GM18873 (cell line): Measurements from ENCODE around the gene ARHGAP19.

Experiments
- ATAC-seq: cut with Tn5 transposase; IDR thresholded peaks from one replicate; pipeline ENCODE4 v1.9.1; 2021; ENCODE audit warnings: mild to moderate bottlenecking, moderate library complexity, moderate number of reproducible peaks; ENCODE audit not compliant: unreplicated experiment, low FRiP score

Gene ARHGAP19

GRCh38 chr10:97235353-97235752 lies 57.1 kb downstream of the ARHGAP19 start:
- ATAC-seq: no peak

DNA sequence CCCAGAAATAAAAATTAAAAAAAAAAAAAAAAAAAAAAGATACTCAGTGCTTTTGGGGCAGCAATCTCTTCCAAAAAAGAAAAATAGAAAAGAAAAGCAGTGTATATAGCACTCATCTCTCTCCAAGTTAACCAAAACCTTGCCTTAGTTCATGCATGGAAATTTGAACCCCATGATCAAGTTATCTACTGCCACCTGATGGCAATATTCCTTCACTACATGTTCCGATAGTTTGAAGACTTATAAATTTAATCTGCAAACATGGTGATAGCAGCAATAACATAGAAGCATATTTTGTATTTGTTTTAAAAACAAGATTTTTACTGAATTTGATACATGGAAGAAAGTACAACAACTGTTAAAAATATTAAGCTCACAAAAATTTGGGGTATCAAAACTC lies 58.0 kb downstream of the ARHGAP19 start:
- no peak for ATAC-seq

DNA sequence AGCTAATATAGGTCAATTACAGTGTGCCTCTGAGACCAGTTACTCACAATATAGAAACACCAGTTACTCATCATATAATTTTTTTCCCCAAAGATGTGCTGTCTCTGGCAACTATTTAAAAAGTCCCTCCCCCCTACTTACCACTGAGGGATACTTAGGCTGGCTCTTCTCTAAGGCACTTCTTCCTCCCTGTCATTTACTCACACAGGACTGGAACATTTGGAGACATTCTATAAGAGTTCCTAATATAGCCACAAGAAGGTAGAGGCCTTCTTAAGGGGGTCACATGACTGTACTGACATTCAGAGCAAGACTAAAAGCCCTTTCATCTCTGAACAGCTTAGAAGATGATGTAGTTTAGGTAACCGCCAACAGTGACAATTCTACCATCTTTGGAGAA lies 62.3 kb downstream of the ARHGAP19 start:
- ATAC-seq: no peak

- no peak for ATAC-seq
Measured at GRCh38 chr10:97229322-97230015, 63.0 kb downstream of the ARHGAP19 start.

GRCh38 chr10:97228775-97229157 lies 63.7 kb downstream of the ARHGAP19 start:
- ATAC-seq: no peak

- no peak for ATAC-seq
Measured at GRCh38 chr10:97228130-97228774, 64.2 kb downstream of the ARHGAP19 start.

DNA sequence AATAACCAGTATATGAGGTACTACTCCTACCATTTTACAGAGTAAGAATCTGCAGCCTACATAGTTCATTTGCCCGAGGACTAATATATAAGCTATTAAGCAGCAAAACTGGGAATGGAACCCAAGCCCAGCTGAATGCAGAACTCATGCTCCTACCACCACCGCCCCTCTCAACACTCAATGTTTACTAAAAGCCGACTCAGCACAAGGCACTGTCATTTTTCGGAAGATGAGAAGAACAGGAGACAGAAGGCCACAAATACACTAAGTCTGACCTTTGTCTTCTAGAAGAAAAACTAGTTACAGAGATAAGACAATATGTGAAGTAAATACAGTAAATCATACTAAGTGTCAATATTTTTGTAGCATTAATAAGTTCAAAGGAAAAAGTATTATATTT lies 66.0 kb downstream of the ARHGAP19 start:
- ATAC-seq: no peak

DNA sequence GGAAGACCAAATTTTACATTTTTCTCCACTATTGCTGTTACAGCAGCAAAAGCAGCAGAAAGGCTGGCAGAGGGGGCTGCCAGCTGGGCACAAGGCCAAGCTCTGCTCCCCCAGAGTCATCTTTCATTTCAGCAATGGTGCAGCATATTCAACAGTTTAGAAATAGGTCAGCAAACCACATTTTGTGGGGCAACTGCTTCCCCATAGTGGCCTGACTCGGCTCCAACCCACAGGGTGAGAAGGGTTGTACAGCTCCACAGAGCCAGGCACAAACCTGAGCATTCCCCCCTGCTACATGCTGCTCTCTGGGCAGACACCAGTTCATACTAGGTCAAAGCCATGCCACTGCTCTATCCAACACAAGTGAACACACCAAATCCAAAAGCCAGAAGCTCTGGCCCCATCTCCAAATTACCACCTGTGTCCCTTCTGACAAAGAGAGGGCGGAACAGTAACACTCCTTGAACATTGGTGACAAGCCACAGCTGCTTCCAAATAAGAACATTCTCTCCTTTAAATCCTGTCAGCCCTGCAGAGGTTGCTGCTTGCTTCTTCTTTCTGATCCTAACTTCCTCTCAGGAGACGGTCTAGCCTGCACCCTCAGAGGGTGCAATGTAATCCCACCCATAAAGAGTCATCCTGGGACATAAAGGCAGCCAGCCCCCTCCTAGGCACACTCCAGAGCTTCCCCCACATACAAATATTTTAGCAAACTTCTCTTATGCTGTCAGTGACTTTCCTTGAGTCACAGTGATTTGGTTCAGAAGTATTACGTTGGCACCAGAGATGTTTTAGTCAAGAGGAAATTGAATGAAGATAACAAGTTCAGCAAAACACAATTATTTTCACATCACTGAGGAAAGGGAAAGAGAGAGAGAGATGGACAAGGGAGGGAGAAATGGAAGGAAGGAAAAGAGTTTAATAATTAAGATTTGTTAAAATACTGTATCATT lies 67.7 kb downstream of the ARHGAP19 start:
- no peak for ATAC-seq

- ATAC-seq: no peak
Measured at GRCh38 chr10:97222326-97222961, 70.0 kb downstream of the ARHGAP19 start.

- ATAC-seq: no peak
Measured at GRCh38 chr10:97220355-97220754, 72.1 kb downstream of the ARHGAP19 start.

DNA sequence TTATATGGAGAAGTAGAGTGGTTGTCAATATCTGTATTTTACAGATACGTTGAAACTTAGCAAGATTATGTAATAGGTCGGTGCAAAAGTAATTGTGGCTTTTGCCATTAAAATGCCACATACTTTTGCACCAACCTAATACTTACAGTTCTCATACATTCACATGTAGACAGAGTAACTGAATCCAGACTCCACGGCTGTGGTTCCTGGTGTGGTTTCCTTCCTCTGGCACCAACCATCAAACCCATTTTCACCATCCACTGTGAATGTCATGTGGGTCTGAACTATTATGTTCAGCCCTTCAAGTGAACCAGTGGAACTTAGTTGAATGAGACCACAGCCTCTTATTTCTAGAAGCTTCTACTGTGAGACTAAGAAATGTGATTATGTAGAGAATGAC lies 75.1 kb downstream of the ARHGAP19 start:
- no peak for ATAC-seq

GRCh38 chr10:97215619-97216260 lies 76.7 kb downstream of the ARHGAP19 start:
- ATAC-seq: no peak

DNA sequence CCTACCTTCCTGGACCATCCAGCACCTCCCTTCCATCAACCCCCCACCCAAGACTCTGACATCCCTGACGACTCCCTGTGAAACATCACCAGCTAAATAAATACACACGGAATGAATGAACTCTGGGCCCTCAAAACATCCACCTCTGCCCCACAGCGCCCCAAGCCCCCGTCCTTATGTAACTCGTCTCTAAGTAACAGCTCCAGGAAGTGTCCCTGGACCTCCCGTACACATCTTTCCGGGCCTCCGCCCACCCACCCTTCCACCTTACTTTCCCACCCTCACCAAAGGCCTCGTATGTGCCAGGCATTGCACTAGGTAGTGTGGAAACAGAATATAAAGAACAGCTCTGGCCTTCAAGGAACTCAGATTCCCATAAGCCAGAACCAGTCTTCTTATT lies 79.0 kb downstream of the ARHGAP19 start:
- no peak for ATAC-seq

- ATAC-seq: no peak
Measured at GRCh38 chr10:97211229-97211628, 81.2 kb downstream of the ARHGAP19 start.

- no peak for ATAC-seq
Measured at GRCh38 chr10:97210543-97210960, 81.9 kb downstream of the ARHGAP19 start.

GRCh38 chr10:97207756-97208346 lies 84.6 kb downstream of the ARHGAP19 start:
- ATAC-seq: no peak

DNA sequence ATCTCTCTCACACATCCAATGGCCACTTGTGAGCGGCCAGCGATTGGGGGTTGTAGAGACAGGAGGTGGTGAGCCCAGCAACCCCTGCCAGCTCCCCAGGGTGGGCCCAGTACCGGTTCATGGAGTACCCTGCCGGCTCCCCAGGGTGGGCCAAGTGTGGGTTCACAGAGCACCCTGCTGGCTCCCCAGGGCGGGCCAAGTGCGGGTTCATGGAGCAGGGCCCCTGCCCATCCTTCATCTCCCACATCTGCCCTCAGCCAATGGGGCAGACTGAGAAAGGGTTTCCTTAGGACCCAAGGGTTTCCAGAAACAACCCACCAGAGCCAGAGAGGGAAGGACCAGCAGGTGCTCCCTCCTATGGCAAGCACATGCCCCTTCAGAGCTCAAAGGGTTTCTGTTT lies 85.3 kb downstream of the ARHGAP19 start:
- ATAC-seq: no peak

DNA sequence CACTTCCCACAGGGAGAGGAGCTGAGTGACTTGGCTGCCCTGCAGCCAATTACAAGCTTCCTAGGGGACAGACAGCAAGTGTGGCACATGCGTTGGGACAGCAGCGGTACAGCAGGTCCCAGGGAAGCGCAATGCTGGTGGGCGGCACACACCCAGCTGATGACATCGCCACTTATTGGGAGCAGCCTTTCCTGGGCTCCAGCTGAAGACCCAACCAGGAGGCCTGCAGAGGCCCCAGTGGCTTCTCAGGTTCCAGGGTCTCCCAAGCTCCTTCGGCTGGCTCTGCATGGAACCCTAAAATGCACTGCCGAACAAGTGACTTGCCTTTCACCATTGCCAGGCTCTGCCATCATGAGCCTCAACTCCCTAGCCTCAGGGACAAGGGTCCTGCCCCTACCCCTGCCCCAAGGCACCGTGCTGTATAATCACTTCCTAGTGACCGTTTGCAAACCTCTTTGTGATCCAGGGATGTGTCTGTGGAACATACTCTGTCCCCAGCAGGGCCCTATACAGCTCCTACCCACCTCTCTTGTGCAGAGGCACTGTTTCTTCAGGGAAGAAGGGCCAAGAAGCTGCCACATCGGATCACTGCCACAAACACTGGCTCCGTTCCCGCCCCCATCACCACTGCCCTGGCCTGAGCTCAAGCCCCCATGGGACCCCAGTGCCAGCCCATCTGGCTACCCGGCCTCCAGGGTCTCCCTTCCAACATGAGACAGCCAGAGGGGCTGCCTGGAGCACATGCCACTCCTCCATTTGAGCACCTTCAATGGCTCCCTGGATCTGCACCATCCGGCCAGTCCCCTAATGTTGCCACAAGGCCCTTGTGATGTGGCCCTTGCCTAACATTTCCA lies 87.4 kb downstream of the ARHGAP19 start:
- no peak for ATAC-seq

DNA sequence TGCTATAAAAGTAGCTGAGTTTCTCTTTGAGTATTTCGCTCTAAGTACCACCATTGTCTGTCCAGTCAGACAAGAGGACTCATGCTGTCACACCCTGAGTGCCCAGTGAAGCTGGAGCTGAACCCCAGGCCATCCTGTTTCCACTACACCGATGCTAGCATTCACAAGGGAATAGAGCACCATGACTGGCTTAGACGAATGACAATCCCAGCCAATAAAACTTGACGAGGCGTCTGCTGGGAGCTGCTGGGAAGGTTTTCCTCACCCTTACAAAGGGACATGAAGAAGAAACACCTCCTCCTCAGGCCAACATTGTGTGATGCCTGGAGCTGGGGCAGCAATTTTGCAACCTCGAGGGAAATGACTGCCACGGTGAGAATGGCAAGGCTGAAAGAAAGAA lies 89.2 kb downstream of the ARHGAP19 start:
- no peak for ATAC-seq
